Smooth muscle cell (in vitro differentiated cells): ENCODE results near the gene DBNDD2. TPM values are rescaled to one million over a fixed set of nuclear protein-coding genes. Genes with fewer than 3 reads are reported as not detected.

Experiments used
- DNase-seq: peaks from one replicate; lab custom pipeline; 2025; ENCODE audit not compliant: unreplicated experiment; lab: John Stamatoyannopoulos, UW
- H2AFZ ChIP-seq: fragments of 200-600 bp; sonication (generic); 2 replicates; pipeline ENCODE4 v1.6.0; 2016; ENCODE audit warnings: antibody characterized with exemption, low read depth, mild to moderate bottlenecking
- H3F3A ChIP-seq: fragments of 200-600 bp; sonication (generic); 2 replicates; pipeline ENCODE4 v1.6.0; 2017; ENCODE audit warnings: antibody characterized with exemption, low read depth
- H3K27ac ChIP-seq: fragments of 200-600 bp; sonication (generic); 2 replicates; pipeline ENCODE4 v1.5.1; 2016; ENCODE audit warnings: low read depth, mild to moderate bottlenecking
- H3K27me3 ChIP-seq: fragments of 200-600 bp; sonication (generic); 2 replicates; pipeline ENCODE4 v1.6.1; 2016; ENCODE audit warnings: low read depth, mild to moderate bottlenecking
- H3K36me3 ChIP-seq: fragments of 200-600 bp; sonication (generic); 2 replicates; pipeline ENCODE4 v1.5.1; 2016; ENCODE audit warnings: low read depth
- H3K4me1 ChIP-seq: fragments of 200-600 bp; sonication (generic); 2 replicates; pipeline ENCODE4 v1.5.1; 2016; ENCODE audit warnings: low read depth
- H3K4me2 ChIP-seq: fragments of 200-600 bp; sonication (generic); 2 replicates; pipeline ENCODE4 v1.6.0; 2016; ENCODE audit warnings: mild to moderate bottlenecking
- H3K4me3 ChIP-seq: fragments of 200-600 bp; sonication (generic); 2 replicates; pipeline ENCODE4 v1.5.1; 2016; ENCODE audit warnings: mild to moderate bottlenecking
- H3K79me2 ChIP-seq: fragments of 200-600 bp; sonication (generic); 2 replicates; pipeline ENCODE4 v1.6.0; 2016; ENCODE audit warnings: low read depth, mild to moderate bottlenecking
- H3K9ac ChIP-seq: fragments of 200-600 bp; sonication (generic); 2 replicates; pipeline ENCODE4 v1.6.0; 2016; ENCODE audit warnings: low read depth
- H3K9me3 ChIP-seq: fragments of 200-600 bp; sonication (generic); replicated peaks from 2 replicates; pipeline ENCODE4 v1.5.1; 2016; ENCODE audit warnings: low read depth
- H4K20me1 ChIP-seq: fragments of 200-600 bp; sonication (generic); 2 replicates; pipeline ENCODE4 v1.6.0; 2016; ENCODE audit warnings: low read depth
- WGBS: methylation state at CpG from one replicate; pipeline ENCODE4 v1.1.7; 2016; ENCODE audit warnings: low lambda C conversion rate; 5-methylcytosine and 5-hydroxymethylcytosine counted together
- polyA plus RNA-seq: library from polyadenylated mRNA; unstranded; fragments of >200 nt; fragmentation: Nextera tagmentation; extraction: Ambion mirVana; gene quantifications from 2 replicates; pipeline ENCODE4 v1.2.1, GENCODE V29; 2016
- total RNA-seq: library from RNA; depleted of rRNA; stranded (reverse); fragments of >200 nt; gene quantifications from 2 replicates; pipeline ENCODE4 v1.2.3, GENCODE V29; 2014
- TF ChIP-seq, protein P1 (sequence below): fragments of 200-600 bp; sonication (generic); IDR thresholded peaks from 2 replicates; pipeline ENCODE4 v1.5.1; 2017; ENCODE audit warnings: borderline replicate concordance, mild to moderate bottlenecking, antibody characterized with exemption; ENCODE audit not compliant: insufficient read depth, poor library complexity, severe bottlenecking

The DBNDD2 gene
- total and polyA plus RNA-seq, 2 experiments from 2014 or later: 2.9 to 6.4 TPM

DNA sequence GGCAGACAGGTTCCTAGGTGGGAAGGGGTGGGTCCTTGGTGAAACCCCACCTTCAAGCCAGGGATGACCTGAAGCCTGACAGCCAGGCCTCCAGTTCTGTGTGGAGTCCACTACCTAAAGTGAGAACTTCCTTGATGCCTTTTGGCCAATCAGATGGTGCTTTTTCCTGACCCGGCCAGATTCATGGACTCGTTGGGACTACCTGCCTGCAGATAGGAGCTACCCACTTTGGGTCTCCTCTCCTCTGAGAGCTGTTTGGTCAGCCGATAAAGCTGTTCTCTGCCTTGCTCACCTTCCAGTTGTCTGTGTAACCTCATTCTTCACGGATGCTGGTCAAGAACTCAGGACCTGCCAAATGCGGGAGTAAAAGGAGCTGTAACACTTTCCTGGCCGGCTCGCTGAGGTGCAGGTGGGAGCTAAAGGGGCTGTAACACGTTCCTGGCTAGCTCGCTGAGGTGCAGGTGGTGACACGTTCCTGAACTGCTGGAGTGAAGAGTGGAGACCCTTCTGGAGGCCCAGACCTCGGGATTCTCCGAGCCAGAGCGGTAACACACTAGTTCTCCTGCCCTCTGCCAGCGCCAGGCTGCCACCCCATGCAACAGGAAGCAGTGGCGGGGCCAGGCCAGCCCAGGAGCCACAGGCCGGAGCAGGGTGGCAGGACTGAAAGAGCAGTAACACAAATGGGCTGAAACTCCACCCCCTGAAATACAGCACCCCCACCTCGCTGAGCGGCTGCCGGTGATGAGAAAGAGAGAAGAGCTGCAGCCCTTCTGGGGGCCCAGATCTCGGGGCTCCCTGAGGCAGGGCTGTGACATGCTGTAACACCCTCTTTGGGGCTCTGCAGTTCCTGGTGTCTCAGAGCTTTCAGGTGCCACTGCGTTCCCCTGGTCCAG, 13.6 kb upstream of the DBNDD2 start:
- TF ChIP-seq, protein P1, sequence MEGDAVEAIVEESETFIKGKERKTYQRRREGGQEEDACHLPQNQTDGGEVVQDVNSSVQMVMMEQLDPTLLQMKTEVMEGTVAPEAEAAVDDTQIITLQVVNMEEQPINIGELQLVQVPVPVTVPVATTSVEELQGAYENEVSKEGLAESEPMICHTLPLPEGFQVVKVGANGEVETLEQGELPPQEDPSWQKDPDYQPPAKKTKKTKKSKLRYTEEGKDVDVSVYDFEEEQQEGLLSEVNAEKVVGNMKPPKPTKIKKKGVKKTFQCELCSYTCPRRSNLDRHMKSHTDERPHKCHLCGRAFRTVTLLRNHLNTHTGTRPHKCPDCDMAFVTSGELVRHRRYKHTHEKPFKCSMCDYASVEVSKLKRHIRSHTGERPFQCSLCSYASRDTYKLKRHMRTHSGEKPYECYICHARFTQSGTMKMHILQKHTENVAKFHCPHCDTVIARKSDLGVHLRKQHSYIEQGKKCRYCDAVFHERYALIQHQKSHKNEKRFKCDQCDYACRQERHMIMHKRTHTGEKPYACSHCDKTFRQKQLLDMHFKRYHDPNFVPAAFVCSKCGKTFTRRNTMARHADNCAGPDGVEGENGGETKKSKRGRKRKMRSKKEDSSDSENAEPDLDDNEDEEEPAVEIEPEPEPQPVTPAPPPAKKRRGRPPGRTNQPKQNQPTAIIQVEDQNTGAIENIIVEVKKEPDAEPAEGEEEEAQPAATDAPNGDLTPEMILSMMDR: no peak
- 90% methylated on average over 21 of the region's 21 CpGs for WGBS
- no peak overlapping the region for H2AFZ ChIP-seq

DNA sequence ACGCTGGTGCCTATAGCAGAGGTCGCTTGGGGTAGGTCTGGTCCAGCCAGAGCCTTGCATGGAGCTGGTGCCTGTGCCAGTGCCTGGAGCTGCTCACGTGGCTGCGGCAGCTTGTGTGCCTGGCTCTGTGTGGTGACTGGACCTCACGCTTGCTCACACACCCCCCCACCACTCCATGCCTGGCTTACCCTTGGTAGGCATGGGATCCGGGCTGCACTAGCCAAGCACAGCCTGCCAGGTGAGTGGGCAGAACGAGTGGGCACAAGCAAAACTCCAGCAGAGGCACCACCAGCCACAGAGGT, 13.0 kb upstream of the DBNDD2 start:
- Histone ChIP-seq H3K4me3 (no peak overlapping the region), H3K9ac (no peak overlapping the region), H3K79me2 (no peaks in the 10 kb centered on the region), H3K36me3 (no peaks in the 10 kb centered on the region), H3K4me2 (no peak overlapping the region), H3K27ac (no peak overlapping the region), H4K20me1 (no peaks in the 10 kb centered on the region), H3K27me3 (no peaks in the 10 kb centered on the region), H2AFZ (no peak overlapping the region), H3F3A (no peaks in the 10 kb centered on the region), H3K4me1 (no peaks in the 10 kb centered on the region), H3K9me3 (no peaks in the 10 kb centered on the region)
- WGBS: 90% methylated on average over 7 of the region's 7 CpGs
- TF ChIP-seq, protein P1: no peak
- no peak for DNase-seq

More for the DNA sequence above, 13.6 kb upstream of the DBNDD2 start:
- H3K27ac ChIP-seq: no peak overlapping the region
- no peaks in the 10 kb centered on the region for H3K36me3 ChIP-seq
- no peak for DNase-seq
- no peaks in the 10 kb centered on the region for H3K4me1 ChIP-seq
- H3K9ac ChIP-seq: no peak overlapping the region
- H3K4me2 ChIP-seq: no peak overlapping the region
- H3K27me3 ChIP-seq: no peaks in the 10 kb centered on the region
- H4K20me1 ChIP-seq: no peaks in the 10 kb centered on the region
- no peaks in the 10 kb centered on the region for H3K79me2 ChIP-seq
- no peaks in the 10 kb centered on the region for H3F3A ChIP-seq
- H3K9me3 ChIP-seq: no peaks in the 10 kb centered on the region
- H3K4me3 ChIP-seq: no peak overlapping the region

DNA sequence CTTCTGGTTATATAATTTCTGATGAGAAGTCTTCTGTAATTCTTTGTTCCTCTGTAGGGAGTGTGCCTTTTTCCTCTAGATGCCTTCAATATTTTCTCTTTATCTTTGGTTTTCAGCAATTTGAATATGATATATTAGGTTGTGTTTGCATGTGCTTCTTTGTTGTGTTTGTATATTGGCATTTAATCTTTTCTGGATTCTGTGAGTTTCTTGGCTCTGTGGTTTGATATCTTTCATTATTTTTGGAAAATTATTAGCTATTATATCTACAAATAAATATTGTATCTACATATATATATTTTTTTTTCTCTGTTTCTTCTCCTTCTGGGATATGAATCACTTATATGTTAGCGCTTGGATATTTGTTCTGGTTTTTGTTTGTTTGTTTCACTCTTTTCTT, 9.1 kb upstream of the DBNDD2 start:
- Histone ChIP-seq H3F3A (no peaks in the 10 kb centered on the region), H3K9ac (no peak overlapping the region), H3K4me3 (no peak overlapping the region), H4K20me1 (no peaks in the 10 kb centered on the region), H3K27ac (no peak overlapping the region), H3K27me3 (peaks cover 2% of the 10 kb centered on the region), H2AFZ (no peak overlapping the region), H3K36me3 (no peaks in the 10 kb centered on the region), H3K9me3 (no peaks in the 10 kb centered on the region), H3K4me1 (no peaks in the 10 kb centered on the region), H3K79me2 (no peaks in the 10 kb centered on the region), H3K4me2 (no peak overlapping the region)
- DNase-seq: no peak
- TF ChIP-seq, protein P1: no peak
- WGBS: 97% methylated on average over 1 of the region's 1 CpG
